GM21360 (cell line): ENCODE measurements around the gene RAB11FIP4.

ENCODE experiments used
- ATAC-seq: cut with Tn5 transposase; IDR thresholded peaks from one replicate; pipeline ENCODE4 v1.9.1; 2021; ENCODE audit warnings: mild to moderate bottlenecking, moderate library complexity; ENCODE audit not compliant: unreplicated experiment

Gene RAB11FIP4

DNA sequence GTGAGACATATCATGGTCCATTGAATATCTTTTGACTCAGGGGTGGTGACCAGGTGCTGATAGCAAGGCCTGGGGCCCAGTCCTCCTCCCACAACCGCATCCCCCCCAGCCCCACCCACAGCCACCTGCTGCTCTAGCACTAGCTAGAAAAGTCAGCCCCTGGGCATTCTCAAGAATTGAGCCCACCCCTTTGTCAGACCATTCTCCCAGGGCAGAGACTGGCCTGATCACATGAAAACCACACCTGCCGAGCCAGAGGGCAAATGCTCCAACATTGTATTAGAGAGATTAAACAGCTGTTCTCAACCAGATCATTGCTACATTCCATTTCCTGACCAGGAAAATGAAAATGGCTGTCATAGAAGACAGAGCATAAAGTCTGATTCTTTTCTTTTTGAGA lies 62.4 kb downstream of the RAB11FIP4 start:
- no peak for ATAC-seq

DNA sequence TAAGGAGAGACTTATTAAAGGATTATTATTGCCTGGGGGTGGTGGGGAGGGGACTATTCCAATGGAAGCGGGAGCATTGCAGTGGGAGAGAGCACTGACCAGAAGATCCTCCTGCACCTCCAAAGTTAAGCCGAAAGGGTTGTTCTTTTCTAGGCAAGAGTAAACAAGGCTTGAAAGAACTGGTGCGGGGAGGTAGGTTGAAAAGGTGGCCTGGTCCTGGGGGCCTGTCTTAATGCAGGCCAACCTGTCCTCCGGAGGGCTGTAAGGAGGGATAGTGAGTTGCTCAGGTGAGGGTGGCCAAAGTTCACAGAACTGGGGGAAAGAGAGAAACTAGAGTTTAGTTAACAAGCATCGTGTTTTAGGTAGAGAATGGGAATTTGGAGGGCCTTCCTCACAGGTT lies 65.3 kb downstream of the RAB11FIP4 start:
- ATAC-seq = no peak

DNA sequence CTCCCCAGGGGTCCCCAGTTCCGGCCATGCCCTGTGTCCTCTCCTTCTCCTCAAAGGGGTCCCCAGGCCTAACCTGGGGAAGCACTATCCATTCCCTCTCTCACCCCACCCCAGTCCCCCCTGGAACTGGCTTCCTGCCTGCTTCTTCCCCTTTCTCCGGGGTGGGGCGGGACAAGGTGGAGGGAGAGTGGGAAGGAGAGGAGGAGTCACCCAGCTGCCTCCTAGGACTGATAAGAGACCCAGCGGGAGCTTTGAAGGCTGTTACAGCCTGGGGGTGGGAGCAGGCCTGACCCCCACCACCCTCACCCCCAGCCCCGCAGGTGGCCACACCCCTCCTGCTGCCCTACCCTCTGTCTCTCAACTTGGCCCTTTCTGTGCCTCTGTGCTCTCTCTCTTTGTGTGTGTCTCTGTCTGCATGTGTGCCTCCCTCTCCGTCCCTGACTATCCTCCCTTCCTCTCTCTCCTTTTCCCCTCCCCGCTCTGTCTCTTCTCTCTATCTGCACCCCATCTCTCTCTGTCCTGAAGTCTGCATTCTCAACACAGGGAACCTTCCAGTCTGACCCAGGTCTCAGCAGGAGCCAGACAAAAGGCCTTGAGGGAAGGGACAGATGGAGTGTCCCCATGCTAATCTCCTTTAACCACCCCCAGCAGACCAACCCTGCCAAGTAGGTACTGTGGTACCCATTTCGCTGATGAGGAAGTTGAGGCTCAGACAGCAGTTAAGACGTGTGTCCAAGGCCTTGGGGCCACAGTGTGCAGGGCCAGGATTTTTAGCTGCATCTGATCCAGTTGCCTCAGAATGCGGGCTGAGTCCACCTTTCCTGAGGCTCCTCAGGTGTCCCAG lies 66.1 kb downstream of the RAB11FIP4 start:
- ATAC-seq = no peak

DNA sequence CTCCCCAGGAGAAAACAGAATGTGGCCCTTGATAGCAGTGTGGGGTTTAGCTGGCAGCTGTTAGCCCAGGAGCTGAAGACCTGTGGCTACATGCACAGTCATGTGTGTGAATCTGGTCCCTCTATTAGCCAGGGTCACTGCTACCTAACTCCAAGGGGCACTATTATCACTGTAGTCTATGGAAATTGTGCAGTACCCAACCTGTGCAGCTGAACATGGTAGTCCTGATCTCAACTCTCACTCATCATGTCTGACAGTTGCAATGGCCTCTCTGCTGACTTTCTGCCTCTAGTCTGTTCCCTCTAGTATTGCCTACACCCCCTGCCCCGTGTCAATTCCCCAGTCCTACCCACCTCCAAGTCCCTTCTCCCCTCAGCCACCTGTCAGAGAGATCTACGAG lies 67.4 kb downstream of the RAB11FIP4 start:
- no peak for ATAC-seq

DNA sequence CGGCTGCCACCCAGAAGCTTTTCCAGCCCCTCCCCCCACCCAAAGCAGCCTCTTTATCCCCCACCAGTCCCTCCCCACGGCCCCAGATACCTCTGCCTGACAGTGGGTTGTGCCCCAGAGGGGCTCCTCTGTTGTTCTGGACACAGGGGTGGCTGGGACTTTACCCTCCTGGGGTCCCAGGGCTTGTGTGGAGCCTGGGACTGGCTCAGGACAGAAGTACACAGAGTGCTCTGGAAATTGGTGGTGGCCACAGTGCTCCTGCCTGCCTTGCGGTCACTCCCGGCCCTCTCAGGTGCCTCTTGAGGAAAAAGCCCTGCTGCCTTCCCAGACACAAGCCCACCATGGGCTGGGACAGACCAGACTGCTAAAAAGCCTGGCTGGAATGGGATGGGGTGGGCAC lies 68.2 kb downstream of the RAB11FIP4 start:
- ATAC-seq = no peak

DNA sequence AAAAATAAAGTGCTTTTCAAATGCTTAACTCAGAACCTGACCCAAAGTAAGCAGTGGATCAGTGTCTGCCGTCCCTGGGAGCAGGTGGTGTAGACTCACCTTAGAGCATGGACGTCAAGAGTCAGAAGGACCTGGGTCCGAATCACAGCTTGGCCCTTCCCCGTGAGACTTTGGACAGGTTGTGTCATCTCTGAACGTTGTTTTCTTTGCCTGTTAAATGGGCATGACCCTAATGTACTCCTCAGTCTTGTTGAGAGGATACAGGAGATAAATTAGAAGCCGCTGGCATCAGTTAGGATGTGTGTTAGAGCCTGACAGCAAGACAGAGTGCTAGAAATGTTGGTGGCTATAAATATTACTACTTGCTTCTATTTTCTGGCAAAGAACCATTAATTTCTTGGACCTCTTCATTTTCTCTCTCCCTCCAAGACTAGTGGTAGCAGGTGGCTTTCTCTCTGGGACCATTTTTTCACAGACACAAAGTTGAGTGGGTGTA lies 68.8 kb downstream of the RAB11FIP4 start:
- ATAC-seq = no peak

DNA sequence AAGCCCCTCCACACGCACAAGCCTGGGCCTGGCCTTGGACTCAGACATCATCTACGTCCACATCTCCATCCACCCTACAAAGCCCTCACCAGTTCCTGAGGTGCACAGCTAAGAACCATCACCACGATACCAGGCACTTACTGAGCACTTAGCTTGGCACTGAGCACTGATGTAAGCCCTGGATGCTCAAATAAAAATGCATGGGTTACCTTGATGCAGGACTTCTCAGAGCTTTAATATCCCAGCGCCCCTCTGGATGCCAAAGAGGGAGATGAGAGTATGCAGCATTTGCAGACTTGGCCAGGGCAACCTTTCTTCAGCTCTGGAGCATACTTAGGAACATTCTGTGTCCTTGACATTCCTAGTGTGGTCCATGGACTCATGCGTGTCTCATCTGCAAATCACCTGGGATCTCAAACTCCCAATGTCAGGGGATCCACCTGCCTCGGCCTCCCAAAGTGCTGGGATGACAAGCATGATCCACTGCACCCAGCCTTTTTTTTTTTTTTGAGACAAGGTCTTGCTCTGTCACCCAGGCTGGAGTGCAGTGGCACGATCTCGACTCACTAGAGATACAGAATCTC lies 69.8 kb downstream of the RAB11FIP4 start:
- ATAC-seq = no peak

DNA sequence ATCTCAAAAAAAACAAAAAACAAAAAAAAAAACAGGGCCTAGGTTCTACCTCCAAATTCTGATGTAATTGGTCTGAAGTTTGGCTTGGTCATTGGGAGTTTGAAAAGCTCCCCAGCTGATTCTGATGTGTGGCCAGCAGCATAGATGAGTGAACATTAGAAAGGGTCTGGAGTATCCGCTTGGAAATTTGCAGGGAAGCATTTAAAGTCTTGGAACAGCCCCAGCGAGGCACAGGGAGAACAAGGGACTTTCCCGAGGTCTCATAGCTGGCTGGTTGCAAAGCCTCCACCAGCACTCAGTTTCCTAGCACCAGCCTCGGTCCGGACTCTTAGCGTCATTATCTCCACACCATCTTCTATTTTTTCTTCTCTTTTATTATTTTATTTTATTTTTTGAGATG lies 70.8 kb downstream of the RAB11FIP4 start:
- ATAC-seq = no peak

DNA sequence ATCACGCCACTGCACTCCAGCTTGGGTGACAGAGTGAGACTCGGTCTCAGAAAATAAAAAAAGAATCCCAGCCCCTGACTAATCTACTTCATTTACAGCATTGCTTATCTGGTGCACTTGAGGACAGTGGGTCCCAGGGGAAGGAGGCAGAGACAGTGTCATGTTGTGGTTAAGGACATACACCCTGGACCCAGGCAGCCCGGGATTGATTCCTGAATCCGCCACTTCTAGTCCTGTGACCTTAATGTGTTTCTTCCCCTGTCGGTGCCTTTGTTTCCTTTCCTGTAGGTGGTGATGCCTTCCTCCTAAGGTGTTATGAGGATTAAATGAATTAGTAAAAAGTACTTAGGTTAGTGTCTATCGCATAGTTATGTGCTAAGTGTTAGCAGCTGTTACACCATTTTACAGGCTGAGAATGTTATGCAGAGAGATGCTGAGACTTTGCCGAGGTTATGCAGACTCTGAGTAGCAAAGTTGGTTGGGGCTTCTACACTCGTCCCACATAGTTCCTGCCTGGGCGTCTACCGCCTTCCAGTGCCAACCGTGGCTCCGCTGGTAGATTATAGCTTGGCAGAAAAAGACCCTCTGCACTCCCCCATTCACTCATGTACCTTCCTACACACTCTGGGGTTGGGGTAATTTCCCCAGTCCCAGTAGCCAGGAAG lies 74.8 kb downstream of the RAB11FIP4 start:
- no peak for ATAC-seq

DNA sequence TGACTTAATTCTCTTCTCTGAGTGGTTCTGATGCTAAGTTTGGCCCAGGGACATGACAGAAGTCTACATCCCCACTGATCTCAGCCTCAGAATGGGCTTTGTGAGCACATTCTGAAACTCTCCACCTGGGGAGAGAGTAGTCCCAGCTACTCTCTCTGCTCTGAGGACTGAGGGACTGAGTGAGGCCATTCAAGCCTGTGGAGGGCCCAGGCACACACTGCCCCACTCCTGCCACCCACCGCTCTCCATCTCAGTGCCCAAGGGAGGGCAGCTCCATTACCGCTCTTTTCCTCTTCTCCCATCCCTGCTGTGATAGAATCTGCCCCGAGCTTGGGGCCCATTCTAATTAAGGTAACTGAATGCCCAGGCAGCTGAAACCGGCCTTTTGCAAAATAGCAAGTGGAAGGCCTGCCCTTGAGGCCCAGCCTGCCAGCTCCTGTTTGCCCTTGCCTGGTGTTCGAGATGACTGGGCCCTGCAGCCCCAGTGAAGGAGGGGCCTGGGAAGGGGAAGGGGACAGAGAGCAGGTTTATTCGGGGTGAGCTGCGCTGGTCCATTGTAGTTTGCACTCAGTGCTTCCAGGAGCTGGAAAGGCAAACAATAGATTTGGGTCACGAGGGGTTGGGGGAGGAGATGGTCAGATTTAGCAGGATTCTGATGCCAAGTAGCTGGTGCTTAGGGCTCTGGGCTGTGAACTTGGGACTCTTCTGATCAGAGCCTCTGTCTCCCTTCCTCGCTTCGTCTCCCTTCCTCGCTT lies 76.2 kb downstream of the RAB11FIP4 start:
- ATAC-seq = no peak

DNA sequence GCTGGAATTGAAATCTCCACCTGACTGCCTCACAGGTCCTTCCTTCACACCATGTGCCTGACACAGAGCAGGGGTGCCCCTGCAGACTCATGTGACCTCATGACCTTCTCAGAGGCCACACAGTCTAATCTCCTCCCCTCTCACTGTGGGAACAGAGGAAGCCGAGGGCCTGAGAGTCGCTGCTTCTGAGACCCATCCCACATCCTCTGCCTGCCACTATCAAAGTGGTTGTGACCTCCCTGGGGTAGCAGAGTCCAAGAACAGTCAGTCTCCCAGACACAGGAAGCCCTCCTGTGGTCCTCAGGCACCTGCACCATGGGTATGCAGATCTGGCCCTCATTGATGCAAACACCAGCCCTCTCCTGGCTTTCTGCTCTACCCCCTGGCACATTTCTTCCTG lies 78.5 kb downstream of the RAB11FIP4 start:
- no peak for ATAC-seq

DNA sequence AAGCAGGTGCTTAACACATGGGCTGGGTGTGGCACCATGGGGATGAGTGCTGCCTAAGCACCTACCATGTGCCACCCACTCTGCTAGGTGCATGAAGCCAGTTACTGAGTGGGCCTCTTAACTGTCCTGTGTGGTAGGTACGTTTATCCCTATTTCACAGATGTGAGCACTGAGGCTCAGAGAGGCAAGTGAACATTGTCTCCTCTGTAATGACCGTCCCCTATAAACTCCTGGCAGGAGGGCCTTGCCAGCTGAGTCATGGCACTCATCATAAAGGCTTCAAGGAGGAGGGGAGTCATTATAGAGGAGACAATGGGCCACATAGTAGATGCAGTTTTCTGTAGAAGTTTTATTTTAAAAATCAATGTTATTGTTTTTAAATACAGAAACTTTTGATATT lies 79.1 kb downstream of the RAB11FIP4 start:
- no peak for ATAC-seq

DNA sequence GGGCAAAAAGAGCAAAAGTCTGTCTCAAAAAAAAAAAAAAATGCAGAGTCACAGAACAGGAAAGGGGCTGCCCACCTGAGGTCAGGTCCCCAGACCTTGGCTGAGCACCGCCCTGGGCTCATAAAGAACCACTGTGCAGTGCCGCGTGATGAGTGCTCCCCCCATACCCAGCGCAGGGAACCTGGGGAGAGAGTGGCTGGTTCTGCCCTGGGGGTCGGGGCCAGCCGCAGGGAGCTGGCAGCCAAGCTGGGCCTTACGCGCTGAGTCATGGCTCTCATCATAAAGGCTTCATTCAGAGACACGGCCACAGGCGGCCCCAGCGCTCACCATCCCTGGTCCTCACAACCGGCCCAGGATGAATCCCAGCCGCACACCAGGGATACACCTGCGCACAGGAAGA lies 80.7 kb downstream of the RAB11FIP4 start:
- no peak for ATAC-seq

DNA sequence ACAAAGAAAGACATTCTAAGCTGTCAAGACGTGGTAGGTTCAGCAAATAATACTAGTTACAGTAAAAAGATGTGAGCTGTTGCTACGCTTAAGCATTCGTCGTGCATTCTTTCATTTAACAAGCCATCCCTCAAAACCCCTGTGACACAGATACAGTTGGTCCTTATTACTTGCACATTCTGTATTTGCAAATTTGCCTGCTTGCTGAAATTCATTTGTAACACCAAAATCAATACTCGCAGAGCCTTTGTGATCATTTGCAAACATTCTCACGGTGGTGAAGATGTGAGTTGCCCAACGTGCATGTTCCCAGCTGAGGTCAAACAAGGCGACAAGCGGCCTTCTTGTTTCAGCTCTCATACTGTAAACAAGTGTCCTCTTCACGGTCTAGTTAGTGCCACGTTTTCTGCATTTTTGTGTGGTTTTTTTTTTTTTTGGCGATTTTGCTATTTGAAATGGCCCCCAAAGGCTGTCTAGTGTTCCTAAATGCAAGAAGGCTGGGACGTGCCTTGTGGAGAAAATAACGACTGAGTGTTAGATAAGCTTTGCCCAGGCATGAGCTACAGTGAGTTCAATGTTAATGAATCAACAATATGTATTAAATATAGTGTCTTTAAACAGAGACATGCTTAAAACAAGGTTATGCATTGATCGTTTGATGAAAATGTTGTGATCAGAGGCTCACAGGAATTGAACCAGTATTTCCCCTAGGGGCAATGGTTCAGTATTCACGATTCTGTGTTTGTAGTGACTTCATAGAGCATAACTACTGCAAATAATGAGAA lies 84.1 kb downstream of the RAB11FIP4 start:
- ATAC-seq = no peak

DNA sequence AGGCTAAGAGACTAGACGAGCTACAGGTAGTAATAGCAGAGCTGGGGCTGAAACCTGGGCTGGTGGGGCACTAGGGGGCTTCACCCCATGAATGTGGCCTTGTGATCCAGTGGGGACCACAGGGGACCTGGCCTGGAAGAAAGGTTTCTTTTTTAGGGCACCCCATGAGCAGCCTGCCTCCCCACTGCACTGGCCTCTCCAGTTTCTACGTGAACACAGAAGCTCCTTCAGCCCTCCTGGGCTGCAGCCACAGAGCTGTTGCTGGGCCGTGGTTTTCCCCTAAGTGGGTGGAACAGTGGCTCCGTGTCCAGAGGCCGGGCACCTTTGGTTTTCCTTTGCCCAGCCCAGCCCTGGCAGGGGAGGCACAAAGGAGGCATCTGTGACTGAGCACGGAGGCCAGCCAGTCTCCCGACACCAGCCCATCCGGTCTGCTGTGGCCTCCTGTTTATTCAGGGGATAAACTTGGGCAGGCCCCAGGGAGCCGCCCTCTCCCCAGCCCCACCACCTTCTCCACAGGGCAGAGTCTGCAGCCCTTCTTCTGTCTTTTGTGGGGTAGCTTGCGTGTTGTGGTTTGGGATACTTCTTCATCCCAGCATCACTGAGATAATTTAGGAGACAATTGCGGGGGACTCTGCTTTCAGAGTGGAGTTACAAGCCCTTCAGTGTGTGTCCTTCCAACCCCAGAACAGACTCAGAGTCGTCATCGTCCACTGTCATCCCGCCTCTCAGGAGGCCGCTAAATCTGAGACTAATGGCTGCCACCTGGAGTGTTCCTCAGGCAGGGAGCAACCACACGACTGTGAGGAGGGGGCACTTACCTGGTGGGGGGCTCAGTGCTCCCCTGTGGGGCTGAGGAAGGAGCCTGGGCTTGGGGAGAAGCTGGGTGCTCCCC lies 85.3 kb downstream of the RAB11FIP4 start:
- ATAC-seq = no peak

DNA sequence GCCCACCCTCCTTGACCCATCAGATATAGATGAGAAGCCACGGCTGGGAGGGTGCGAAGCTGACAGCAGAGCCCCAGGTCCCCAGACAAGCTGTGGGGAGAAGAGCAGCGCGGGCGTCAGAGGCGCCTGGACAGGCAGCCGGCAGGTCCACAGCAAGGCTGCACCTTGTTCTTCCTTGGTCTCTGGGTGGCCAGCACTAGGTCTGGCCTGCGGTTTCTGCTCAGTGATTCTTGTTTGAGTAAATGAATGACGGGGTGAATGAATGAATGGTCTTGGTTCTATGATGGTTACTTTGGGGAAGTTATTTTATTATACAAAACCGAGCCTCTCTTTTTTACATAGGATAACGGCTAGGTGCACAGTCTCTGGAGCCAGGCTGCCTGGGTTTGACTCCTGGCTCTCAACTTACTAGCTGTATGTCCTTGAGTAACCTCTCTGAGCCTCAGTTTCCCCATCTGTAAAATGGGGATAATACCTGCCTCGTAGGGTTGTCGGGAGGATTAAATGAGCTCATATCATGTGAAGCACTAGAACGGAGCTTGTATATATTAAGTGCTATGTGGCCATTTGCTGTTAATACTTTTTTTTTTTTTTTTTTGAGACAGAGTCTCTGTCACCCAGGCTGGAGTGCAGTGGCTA lies 86.1 kb downstream of the RAB11FIP4 start:
- no peak for ATAC-seq

DNA sequence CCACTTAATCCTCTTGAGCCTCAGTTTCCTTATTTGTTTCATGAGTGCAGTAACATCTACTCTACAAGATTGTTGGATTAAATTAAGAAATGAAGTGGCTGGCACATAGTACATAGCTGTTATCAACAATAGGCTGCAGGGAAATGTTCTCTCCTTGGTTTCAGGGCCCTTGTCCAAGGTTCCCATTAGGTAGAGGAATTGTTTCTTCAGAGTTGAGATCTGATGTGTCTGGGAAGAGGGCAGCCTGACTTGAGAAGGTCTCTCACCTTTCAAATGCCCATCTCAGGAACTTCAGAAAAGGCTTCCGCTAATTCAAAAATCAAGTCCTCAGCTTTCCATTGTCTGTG lies 87.6 kb downstream of the RAB11FIP4 start:
- no peak for ATAC-seq

DNA sequence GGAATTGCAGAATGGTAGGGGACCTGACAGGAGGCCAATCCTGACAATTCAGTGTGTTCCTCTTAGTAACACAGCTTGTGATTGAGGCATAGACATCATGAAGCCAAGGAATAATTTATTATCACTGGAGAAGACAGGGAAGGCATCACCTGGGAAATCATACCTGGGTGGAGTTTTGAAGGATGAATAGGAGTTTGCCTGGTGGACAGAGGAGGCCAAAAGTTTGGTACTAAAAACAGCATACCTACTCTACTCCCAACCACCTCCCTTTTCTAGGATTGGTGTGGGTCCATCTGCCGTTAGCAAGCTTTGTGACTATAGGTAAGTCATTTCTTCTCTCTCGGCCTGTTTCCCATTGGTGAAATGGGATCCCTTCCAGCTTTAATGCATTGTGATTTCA lies 88.0 kb downstream of the RAB11FIP4 start:
- no peak for ATAC-seq

DNA sequence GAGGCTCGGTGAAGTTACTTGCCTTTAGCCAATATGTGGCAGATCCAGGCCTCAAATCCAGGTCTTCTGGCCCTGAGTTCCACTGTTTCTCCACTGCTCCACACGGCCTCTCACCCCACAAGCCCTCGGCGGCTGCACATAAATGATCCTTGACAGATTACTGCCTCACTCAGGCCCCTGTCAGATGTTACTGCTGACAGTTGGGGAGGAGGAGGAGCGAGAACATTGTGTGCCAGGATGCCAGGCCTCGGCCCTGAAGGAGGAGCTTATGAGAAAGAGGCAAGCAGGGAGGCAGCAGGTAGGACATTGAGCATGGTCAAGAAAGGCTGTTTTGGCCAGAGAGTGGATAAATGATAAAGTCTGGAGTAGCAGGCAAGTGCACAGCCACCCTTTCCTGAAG lies 88.6 kb downstream of the RAB11FIP4 start:
- ATAC-seq = no peak
